GM23338 (cell line): ENCODE results near the gene DENND2C. TPM values are rescaled to one million over a fixed set of nuclear protein-coding genes. Genes with fewer than 3 reads are reported as not detected.

Experiments used
- ATAC-seq: fragments of 200-7000 bp; cut with Tn5 transposase; 3 replicates; pipeline ENCODE4 v1.9.1; 2020
- DNase-seq: peaks from one replicate; pipeline ENCODE4 v3.0.0-alpha.2; 2015; ENCODE audit warnings: low spot score
- H2AFZ ChIP-seq: fragments of 200-600 bp; sonication (generic); 2 replicates; pipeline ENCODE4 v1.8.0; 2016; ENCODE audit warnings: antibody characterized with exemption, mild to moderate bottlenecking, moderate library complexity
- H3F3A ChIP-seq: fragments of 200-600 bp; sonication (generic); replicated peaks from 2 replicates; pipeline ENCODE4 v1.8.0; 2017; ENCODE audit warnings: antibody characterized with exemption, mixed run types, low read depth
- H3K27ac ChIP-seq: fragments of 200-600 bp; sonication (generic); 2 replicates; pipeline ENCODE4 v1.6.1; 2016; ENCODE audit warnings: low read depth
- H3K27me3 ChIP-seq: fragments of 200-600 bp; sonication (generic); 2 replicates; pipeline ENCODE4 v1.8.0; 2016; ENCODE audit warnings: mild to moderate bottlenecking, mixed run types, moderate library complexity; ENCODE audit not compliant: insufficient read depth
- H3K36me3 ChIP-seq: fragments of 200-600 bp; sonication (generic); 2 replicates; pipeline ENCODE4 v1.8.0; 2016; ENCODE audit warnings: mild to moderate bottlenecking; ENCODE audit not compliant: insufficient read depth
- H3K4me1 ChIP-seq: fragments of 200-600 bp; sonication (generic); 2 replicates; pipeline ENCODE4 v1.8.0; 2016; ENCODE audit warnings: mild to moderate bottlenecking, moderate library complexity; ENCODE audit not compliant: insufficient read depth
- H3K4me2 ChIP-seq: fragments of 200-600 bp; sonication (generic); 2 replicates; pipeline ENCODE4 v1.7.1; 2017; ENCODE audit warnings: mixed run types
- H3K4me3 ChIP-seq: fragments of 200-600 bp; sonication (generic); 2 replicates; pipeline ENCODE4 v1.6.1; 2016; ENCODE audit warnings: mixed run types
- H3K79me2 ChIP-seq: fragments of 200-600 bp; sonication (generic); replicated peaks from 2 replicates; pipeline ENCODE4 v1.8.0; 2017; ENCODE audit warnings: mild to moderate bottlenecking; ENCODE audit not compliant: insufficient read depth
- H3K9me2 ChIP-seq: fragments of 200-600 bp; sonication (generic); 2 replicates; pipeline ENCODE4 v1.8.0; 2017; ENCODE audit not compliant: insufficient read depth
- H4K20me1 ChIP-seq: fragments of 200-600 bp; sonication (generic); replicated peaks from 2 replicates; pipeline ENCODE4 v1.8.0; 2017; ENCODE audit warnings: mild to moderate bottlenecking; ENCODE audit not compliant: insufficient read depth
- H3K27ac Mint-ChIP-seq: 2 replicates; pipeline ENCODE4 v1.8.0; 2020; ENCODE audit warnings: inconsistent platforms, mild to moderate bottlenecking, moderate library complexity, mixed read lengths
- H3K27me3 Mint-ChIP-seq: 3 replicates; pipeline ENCODE4 v1.8.0; 2022; ENCODE audit warnings: low read depth, mild to moderate bottlenecking, moderate library complexity, mixed read lengths, inconsistent platforms; ENCODE audit not compliant: insufficient read depth, poor library complexity
- H3K36me3 Mint-ChIP-seq: 3 replicates; pipeline ENCODE4 v1.8.0; 2021; ENCODE audit warnings: low read depth, mild to moderate bottlenecking, inconsistent platforms, moderate library complexity, mixed read lengths
- H3K4me1 Mint-ChIP-seq: 3 replicates; pipeline ENCODE4 v1.8.0; 2020; ENCODE audit warnings: mild to moderate bottlenecking, inconsistent platforms, mixed read lengths
- H3K4me3 Mint-ChIP-seq: 3 replicates; pipeline ENCODE4 v1.8.0; 2021; ENCODE audit warnings: moderate library complexity, mild to moderate bottlenecking, inconsistent platforms, mixed read lengths
- H3K9me3 Mint-ChIP-seq: 3 replicates; pipeline ENCODE4 v1.8.0; 2020; ENCODE audit warnings: moderate library complexity, mild to moderate bottlenecking, inconsistent platforms, mixed read lengths
- CREB1 ChIP-seq: fragments of 250-450 bp; sonication (Bioruptor Pico); IDR thresholded peaks from 2 replicates; pipeline ENCODE4 v1.5.0; 2020; ENCODE audit warnings: low read depth, mild to moderate bottlenecking, moderate library complexity
- EZH2 ChIP-seq: fragments of 200-600 bp; sonication (generic); IDR thresholded peaks from one replicate; pipeline ENCODE4 v1.8.0; 2017; ENCODE audit warnings: antibody characterized with exemption, mild to moderate bottlenecking, low read depth; ENCODE audit not compliant: unreplicated experiment
- JUNB ChIP-seq: IDR thresholded peaks from one replicate; pipeline ENCODE4 v1.6.1; 2016; ENCODE audit warnings: antibody characterized with exemption; ENCODE audit not compliant: unreplicated experiment
- NANOG ChIP-seq: IDR thresholded peaks from 2 replicates; pipeline ENCODE4 v1.6.1; 2016; ENCODE audit warnings: antibody characterized with exemption, borderline replicate concordance
- POLR2AphosphoS5 ChIP-seq: IDR thresholded peaks from 2 replicates; pipeline ENCODE4 v1.6.1; 2016; ENCODE audit warnings: antibody characterized with exemption, low read depth
- REST ChIP-seq: IDR thresholded peaks from one replicate; pipeline ENCODE4 v1.6.1; 2018; ENCODE audit warnings: antibody characterized with exemption; ENCODE audit not compliant: unreplicated experiment
- STAT1 ChIP-seq: IDR thresholded peaks from one replicate; pipeline ENCODE4 v1.6.1; 2016; ENCODE audit warnings: antibody characterized with exemption; ENCODE audit not compliant: unreplicated experiment
- ZNF114 ChIP-seq: fragments of 250-450 bp; sonication (Bioruptor Pico); IDR thresholded peaks from 2 replicates; pipeline ENCODE4 v1.5.0; 2020; ENCODE audit warnings: mild to moderate bottlenecking, moderate library complexity
- ZNF331 ChIP-seq: fragments of 250-450 bp; sonication (Bioruptor Pico); IDR thresholded peaks from 2 replicates; pipeline ENCODE4 v1.5.0; 2020; ENCODE audit warnings: low read depth, mild to moderate bottlenecking, moderate library complexity
- polyA plus RNA-seq: library from polyadenylated mRNA; unstranded; fragments of >200 nt; fragmentation: Nextera tagmentation; extraction: Ambion mirVana; gene quantifications from 2 replicates; pipeline ENCODE4 v1.2.1, GENCODE V29; 2016
- total RNA-seq: library from RNA; depleted of rRNA; stranded (reverse); fragments of >200 nt; shearing (Covaris generic); gene quantifications from 2 replicates; pipeline ENCODE4 v1.2.3, GENCODE V29; 2014
- TF ChIP-seq, protein P1 (sequence below): fragments of 250-450 bp; sonication (Bioruptor Pico); IDR thresholded peaks from 2 replicates; pipeline ENCODE4 v1.5.0; 2020; ENCODE audit warnings: mild to moderate bottlenecking, moderate library complexity
- TF ChIP-seq, protein P2 (sequence below), 2 experiments: fragments of 200-600 bp in 1 of 2; sonication (generic) in 1 of 2; conservative IDR thresholded peaks; 2 replicates each; pipeline versions ENCODE4 v1.5.1 to v1.6.1; 2016 to 2017; ENCODE audit warnings: antibody characterized with exemption in 2 of 2, low read depth in 2 of 2, mild to moderate bottlenecking in 2 of 2, moderate library complexity in 1 of 2

DENND2C gene
- total and polyA plus RNA-seq, 2 experiments from 2014 or later: 4.1 to 7.0 TPM

GRCh38 chr1:114586513-114587047, 83.3 kb downstream of the DENND2C start:
- Mint-ChIP-seq H3K9me3 (no peaks in the 10 kb centered on the region), H3K4me3 (no peak overlapping the region), H3K27me3 (peaks cover 6% of the 10 kb centered on the region), H3K4me1 (0 out of 3 replicates have a peak, but pooled peaks cover 7% of the 10 kb centered on the region), H3K36me3 (no peaks in the 10 kb centered on the region), H3K27ac (no peak overlapping the region)
- H3K4me1 ChIP-seq: peaks cover 6% of the 10 kb centered on the region; the same call in 1 of the 2 replicates
- H2AFZ ChIP-seq: no peak overlapping the region
- H3K9me2 ChIP-seq: peaks cover 7% of the 10 kb centered on the region; the same call in 1 of the 2 replicates
- no peak for ATAC-seq
- H3K27ac ChIP-seq: no peak overlapping the region
- H3K4me2 ChIP-seq: no peak overlapping the region
- H3K79me2 ChIP-seq: no peaks in the 10 kb centered on the region
- H3K27me3 ChIP-seq: no peaks in the 10 kb centered on the region
- TF ChIP-seq JUNB (no peak), ZNF114 (CRISPR knock-in tag) (no peak), NANOG (no peak), EZH2 (no peak), STAT1 (no peak), POLR2AphosphoS5 (no peak), REST (no peak), CREB1 (CRISPR knock-in tag) (no peak), ZNF331 (CRISPR knock-in tag) (no peak)
- TF ChIP-seq, protein P1, sequence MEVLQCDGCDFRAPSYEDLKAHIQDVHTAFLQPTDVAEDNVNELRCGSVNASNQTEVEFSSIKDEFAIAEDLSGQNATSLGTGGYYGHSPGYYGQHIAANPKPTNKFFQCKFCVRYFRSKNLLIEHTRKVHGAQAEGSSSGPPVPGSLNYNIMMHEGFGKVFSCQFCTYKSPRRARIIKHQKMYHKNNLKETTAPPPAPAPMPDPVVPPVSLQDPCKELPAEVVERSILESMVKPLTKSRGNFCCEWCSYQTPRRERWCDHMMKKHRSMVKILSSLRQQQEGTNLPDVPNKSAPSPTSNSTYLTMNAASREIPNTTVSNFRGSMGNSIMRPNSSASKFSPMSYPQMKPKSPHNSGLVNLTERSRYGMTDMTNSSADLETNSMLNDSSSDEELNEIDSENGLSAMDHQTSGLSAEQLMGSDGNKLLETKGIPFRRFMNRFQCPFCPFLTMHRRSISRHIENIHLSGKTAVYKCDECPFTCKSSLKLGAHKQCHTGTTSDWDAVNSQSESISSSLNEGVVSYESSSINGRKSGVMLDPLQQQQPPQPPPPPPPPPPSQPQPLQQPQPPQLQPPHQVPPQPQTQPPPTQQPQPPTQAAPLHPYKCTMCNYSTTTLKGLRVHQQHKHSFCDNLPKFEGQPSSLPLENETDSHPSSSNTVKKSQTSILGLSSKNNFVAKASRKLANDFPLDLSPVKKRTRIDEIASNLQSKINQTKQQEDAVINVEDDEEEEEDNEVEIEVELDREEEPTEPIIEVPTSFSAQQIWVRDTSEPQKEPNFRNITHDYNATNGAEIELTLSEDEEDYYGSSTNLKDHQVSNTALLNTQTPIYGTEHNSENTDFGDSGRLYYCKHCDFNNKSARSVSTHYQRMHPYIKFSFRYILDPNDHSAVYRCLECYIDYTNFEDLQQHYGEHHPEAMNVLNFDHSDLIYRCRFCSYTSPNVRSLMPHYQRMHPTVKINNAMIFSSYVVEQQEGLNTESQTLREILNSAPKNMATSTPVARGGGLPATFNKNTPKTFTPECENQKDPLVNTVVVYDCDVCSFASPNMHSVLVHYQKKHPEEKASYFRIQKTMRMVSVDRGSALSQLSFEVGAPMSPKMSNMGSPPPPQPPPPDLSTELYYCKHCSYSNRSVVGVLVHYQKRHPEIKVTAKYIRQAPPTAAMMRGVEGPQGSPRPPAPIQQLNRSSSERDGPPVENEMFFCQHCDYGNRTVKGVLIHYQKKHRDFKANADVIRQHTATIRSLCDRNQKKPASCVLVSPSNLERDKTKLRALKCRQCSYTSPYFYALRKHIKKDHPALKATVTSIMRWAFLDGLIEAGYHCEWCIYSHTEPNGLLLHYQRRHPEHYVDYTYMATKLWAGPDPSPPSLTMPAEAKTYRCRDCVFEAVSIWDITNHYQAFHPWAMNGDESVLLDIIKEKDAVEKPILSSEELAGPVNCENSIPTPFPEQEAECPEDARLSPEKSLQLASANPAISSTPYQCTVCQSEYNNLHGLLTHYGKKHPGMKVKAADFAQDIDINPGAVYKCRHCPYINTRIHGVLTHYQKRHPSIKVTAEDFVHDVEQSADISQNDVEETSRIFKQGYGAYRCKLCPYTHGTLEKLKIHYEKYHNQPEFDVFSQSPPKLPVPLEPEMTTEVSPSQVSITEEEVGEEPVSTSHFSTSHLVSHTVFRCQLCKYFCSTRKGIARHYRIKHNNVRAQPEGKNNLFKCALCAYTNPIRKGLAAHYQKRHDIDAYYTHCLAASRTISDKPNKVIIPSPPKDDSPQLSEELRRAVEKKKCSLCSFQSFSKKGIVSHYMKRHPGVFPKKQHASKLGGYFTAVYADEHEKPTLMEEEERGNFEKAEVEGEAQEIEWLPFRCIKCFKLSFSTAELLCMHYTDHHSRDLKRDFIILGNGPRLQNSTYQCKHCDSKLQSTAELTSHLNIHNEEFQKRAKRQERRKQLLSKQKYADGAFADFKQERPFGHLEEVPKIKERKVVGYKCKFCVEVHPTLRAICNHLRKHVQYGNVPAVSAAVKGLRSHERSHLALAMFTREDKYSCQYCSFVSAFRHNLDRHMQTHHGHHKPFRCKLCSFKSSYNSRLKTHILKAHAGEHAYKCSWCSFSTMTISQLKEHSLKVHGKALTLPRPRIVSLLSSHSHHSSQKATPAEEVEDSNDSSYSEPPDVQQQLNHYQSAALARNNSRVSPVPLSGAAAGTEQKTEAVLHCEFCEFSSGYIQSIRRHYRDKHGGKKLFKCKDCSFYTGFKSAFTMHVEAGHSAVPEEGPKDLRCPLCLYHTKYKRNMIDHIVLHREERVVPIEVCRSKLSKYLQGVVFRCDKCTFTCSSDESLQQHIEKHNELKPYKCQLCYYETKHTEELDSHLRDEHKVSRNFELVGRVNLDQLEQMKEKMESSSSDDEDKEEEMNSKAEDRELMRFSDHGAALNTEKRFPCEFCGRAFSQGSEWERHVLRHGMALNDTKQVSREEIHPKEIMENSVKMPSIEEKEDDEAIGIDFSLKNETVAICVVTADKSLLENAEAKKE (CRISPR knock-in tag): no peak
- TF ChIP-seq, protein P2, sequence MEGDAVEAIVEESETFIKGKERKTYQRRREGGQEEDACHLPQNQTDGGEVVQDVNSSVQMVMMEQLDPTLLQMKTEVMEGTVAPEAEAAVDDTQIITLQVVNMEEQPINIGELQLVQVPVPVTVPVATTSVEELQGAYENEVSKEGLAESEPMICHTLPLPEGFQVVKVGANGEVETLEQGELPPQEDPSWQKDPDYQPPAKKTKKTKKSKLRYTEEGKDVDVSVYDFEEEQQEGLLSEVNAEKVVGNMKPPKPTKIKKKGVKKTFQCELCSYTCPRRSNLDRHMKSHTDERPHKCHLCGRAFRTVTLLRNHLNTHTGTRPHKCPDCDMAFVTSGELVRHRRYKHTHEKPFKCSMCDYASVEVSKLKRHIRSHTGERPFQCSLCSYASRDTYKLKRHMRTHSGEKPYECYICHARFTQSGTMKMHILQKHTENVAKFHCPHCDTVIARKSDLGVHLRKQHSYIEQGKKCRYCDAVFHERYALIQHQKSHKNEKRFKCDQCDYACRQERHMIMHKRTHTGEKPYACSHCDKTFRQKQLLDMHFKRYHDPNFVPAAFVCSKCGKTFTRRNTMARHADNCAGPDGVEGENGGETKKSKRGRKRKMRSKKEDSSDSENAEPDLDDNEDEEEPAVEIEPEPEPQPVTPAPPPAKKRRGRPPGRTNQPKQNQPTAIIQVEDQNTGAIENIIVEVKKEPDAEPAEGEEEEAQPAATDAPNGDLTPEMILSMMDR (conservative IDR thresholded peaks at IDR 0.05; ENCODE audit: low read depth in 2 of 2): no peak
- DNase-seq: no peak
- no peaks in the 10 kb centered on the region for H3F3A ChIP-seq
- no peaks in the 10 kb centered on the region for H3K36me3 ChIP-seq
- no peak overlapping the region for H3K4me3 ChIP-seq
- H4K20me1 ChIP-seq: no peaks in the 10 kb centered on the region
